ENCODE data around the gene PCSK5.

PCSK5 gene

DNA sequence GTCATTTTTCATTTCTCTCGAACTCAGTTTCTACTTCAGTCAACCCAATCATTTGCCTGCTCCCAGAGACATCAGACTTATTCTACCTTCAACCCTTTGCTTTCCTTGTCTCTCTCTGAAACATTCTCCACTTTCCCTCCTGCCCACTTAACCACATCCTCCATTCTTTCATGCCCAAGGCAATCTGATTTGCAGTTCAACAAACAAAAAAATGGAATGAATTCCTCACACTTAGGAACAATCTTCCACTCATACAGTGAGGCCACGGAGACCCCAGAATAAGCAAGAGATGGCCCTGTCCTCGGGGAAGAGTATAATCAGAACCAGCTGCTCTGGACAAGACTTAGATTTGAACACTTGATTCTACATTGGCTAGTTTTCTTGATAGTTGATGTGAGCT, 323.3 kb downstream of the PCSK5 start:
- no peak overlapping the region for H3K4me3 ChIP-seq (ENCODE audit: insufficient read length, low read depth)
- H3K9ac ChIP-seq (ENCODE audit: insufficient read length, low read depth), result no peak overlapping the region
- no peak for DNase-seq (ENCODE audit: low read depth, low spot score)
- no peaks in the 10 kb centered on the region for H3K36me3 ChIP-seq (ENCODE audit: insufficient read depth, insufficient read length, low read length)
- TF ChIP-seq YY1 (IDR thresholded peaks at IDR 0.05; ENCODE audit: insufficient read depth, insufficient read length), result no peak
- TF ChIP-seq SUZ12 (IDR thresholded peaks at IDR 0.05; ENCODE audit: extremely low read depth, insufficient read depth, insufficient read length), result no peak
- TF ChIP-seq ZNF274 (IDR thresholded peaks at IDR 0.05; ENCODE audit: low read depth, low read length), result no peak
- H3K27me3 ChIP-seq (ENCODE audit: insufficient read depth, insufficient read length), result no peaks in the 10 kb centered on the region
- no peaks in the 10 kb centered on the region for H3K4me1 ChIP-seq (ENCODE audit: insufficient read depth, insufficient read length)
- no peaks in the 10 kb centered on the region for H3K9me3 ChIP-seq (ENCODE audit: insufficient read depth, low read length)

DNA sequence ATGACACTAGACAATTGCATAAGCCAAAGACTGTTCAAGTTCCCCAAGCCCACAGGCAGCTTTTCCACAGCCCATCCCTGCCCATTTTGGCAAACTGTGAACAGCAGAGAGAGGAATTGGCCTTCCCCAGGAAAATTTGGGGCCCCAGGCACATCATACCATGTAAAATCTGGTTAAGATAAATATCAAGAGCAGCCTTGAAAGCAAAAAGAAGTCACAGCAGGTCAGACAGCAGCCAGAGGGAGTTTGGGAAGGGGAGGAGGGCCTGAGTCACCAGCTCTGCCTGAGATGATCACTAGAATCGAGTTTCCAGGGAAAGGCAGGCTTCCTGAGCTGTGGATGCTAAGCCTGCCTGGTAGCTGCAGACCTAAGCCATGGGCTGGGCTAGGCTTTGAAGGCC, 324.6 kb downstream of the PCSK5 start:
- DNase-seq (ENCODE audit: low read depth, low spot score), result no peak
- H3K4me1 ChIP-seq (ENCODE audit: insufficient read depth, insufficient read length), result no peaks in the 10 kb centered on the region
- TF ChIP-seq YY1 (IDR thresholded peaks at IDR 0.05; ENCODE audit: insufficient read depth, insufficient read length) (no peak), SUZ12 (IDR thresholded peaks at IDR 0.05; ENCODE audit: extremely low read depth, insufficient read depth, insufficient read length) (no peak), ZNF274 (IDR thresholded peaks at IDR 0.05; ENCODE audit: low read depth, low read length) (no peak)
- no peaks in the 10 kb centered on the region for H3K36me3 ChIP-seq (ENCODE audit: insufficient read depth, insufficient read length, low read length)
- H3K9me3 ChIP-seq (ENCODE audit: insufficient read depth, low read length), result no peaks in the 10 kb centered on the region
- no peaks in the 10 kb centered on the region for H3K27me3 ChIP-seq (ENCODE audit: insufficient read depth, insufficient read length)
- no peak overlapping the region for H3K9ac ChIP-seq (ENCODE audit: insufficient read length, low read depth)
- H3K4me3 ChIP-seq (ENCODE audit: insufficient read length, low read depth), result no peak overlapping the region

DNA sequence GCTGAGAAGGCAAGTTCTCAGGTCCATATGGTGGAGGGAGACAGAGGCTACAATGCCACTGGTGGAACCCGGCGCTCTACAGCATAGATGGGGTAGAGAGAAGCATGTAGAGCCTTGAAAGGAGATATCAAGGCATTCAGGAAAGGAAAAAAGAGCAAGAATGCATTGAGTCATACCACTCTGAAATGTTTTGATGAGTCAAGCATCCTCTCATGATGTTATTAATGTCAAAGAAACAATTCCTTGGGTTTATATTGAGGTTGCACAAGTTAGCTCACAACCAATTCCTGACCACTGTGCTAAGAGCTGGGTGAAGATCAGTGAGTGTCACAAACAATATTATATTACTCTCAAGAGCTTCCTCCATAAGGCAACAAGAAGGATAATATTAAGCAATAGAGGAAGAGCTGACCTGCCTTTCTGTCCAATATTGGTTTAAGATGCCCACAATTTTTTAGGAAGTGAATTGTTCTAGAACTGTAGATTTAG, 325.7 kb downstream of the PCSK5 start:
- DNase-seq (ENCODE audit: low read depth, low spot score), result no peak
- no peak overlapping the region for H3K4me3 ChIP-seq (ENCODE audit: insufficient read length, low read depth)
- H3K9me3 ChIP-seq (ENCODE audit: insufficient read depth, low read length), result no peaks in the 10 kb centered on the region
- no peak for TF ChIP-seq ZNF274 (IDR thresholded peaks at IDR 0.05; ENCODE audit: low read depth, low read length)
- no peak for TF ChIP-seq SUZ12 (IDR thresholded peaks at IDR 0.05; ENCODE audit: extremely low read depth, insufficient read depth, insufficient read length)
- TF ChIP-seq YY1 (IDR thresholded peaks at IDR 0.05; ENCODE audit: insufficient read depth, insufficient read length), result no peak
- no peaks in the 10 kb centered on the region for H3K36me3 ChIP-seq (ENCODE audit: insufficient read depth, insufficient read length, low read length)
- no peak overlapping the region for H3K9ac ChIP-seq (ENCODE audit: insufficient read length, low read depth)
- H3K27me3 ChIP-seq (ENCODE audit: insufficient read depth, insufficient read length), result no peaks in the 10 kb centered on the region
- no peaks in the 10 kb centered on the region for H3K4me1 ChIP-seq (ENCODE audit: insufficient read depth, insufficient read length)

GRCh38 chr9:76218117-76218885, 327.8 kb downstream of the PCSK5 start:
- no peak for DNase-seq (ENCODE audit: low read depth, low spot score)
- TF ChIP-seq YY1 (IDR thresholded peaks at IDR 0.05; ENCODE audit: insufficient read depth, insufficient read length) (no peak), SUZ12 (IDR thresholded peaks at IDR 0.05; ENCODE audit: extremely low read depth, insufficient read depth, insufficient read length) (no peak), ZNF274 (IDR thresholded peaks at IDR 0.05; ENCODE audit: low read depth, low read length) (no peak)
- no peaks in the 10 kb centered on the region for H3K4me1 ChIP-seq (ENCODE audit: insufficient read depth, insufficient read length)
- H3K4me3 ChIP-seq (ENCODE audit: insufficient read length, low read depth), result no peak overlapping the region
- no peaks in the 10 kb centered on the region for H3K36me3 ChIP-seq (ENCODE audit: insufficient read depth, insufficient read length, low read length)
- H3K27me3 ChIP-seq (ENCODE audit: insufficient read depth, insufficient read length), result no peaks in the 10 kb centered on the region
- no peak overlapping the region for H3K9ac ChIP-seq (ENCODE audit: insufficient read length, low read depth)
- H3K9me3 ChIP-seq (ENCODE audit: insufficient read depth, low read length), result no peaks in the 10 kb centered on the region

DNA sequence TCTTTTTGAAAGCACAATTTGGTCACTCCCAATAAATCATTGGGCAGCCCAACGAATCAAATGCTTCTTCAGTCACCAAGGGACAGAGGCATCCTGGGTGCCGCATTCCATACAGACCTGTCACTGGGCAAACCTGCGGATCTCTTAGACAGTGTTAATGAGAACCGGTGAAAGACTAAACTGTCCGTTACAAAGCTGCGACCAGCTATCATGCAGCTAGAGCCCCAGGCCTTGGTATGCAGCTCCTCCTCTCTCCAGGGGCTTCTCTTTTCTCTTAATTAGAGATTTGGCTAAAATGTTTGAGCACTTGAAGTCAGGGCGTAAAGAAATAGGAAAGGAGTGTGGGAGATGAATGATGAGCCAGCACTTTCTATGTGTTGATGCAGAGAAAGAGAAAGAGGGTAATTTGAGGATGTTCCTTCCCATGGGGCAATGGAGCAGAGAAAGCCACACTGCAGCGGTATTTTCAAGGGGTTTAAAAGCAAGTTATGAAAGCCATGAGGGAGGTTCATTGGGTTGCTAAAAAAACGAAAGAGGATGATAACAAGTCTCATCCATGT, 328.5 kb downstream of the PCSK5 start:
- Histone ChIP-seq H3K4me1 (ENCODE audit: insufficient read depth, insufficient read length) (no peaks in the 10 kb centered on the region), H3K27me3 (ENCODE audit: insufficient read depth, insufficient read length) (no peaks in the 10 kb centered on the region), H3K36me3 (ENCODE audit: insufficient read depth, insufficient read length, low read length) (no peaks in the 10 kb centered on the region), H3K9me3 (ENCODE audit: insufficient read depth, low read length) (no peaks in the 10 kb centered on the region), H3K9ac (ENCODE audit: insufficient read length, low read depth) (no peak overlapping the region), H3K4me3 (ENCODE audit: insufficient read length, low read depth) (no peak overlapping the region)
- DNase-seq (ENCODE audit: low read depth, low spot score), result no peak
- no peak for TF ChIP-seq SUZ12 (IDR thresholded peaks at IDR 0.05; ENCODE audit: extremely low read depth, insufficient read depth, insufficient read length)
- no peak for TF ChIP-seq ZNF274 (IDR thresholded peaks at IDR 0.05; ENCODE audit: low read depth, low read length)
- TF ChIP-seq YY1 (IDR thresholded peaks at IDR 0.05; ENCODE audit: insufficient read depth, insufficient read length), result no peak

- Histone ChIP-seq H3K36me3 (ENCODE audit: insufficient read depth, insufficient read length, low read length) (no peaks in the 10 kb centered on the region), H3K27me3 (ENCODE audit: insufficient read depth, insufficient read length) (no peaks in the 10 kb centered on the region), H3K9me3 (ENCODE audit: insufficient read depth, low read length) (no peaks in the 10 kb centered on the region), H3K4me1 (ENCODE audit: insufficient read depth, insufficient read length) (no peaks in the 10 kb centered on the region), H3K4me3 (ENCODE audit: insufficient read length, low read depth) (no peak overlapping the region), H3K9ac (ENCODE audit: insufficient read length, low read depth) (no peak overlapping the region)
- no peak for DNase-seq (ENCODE audit: low read depth, low spot score)
- TF ChIP-seq SUZ12 (IDR thresholded peaks at IDR 0.05; ENCODE audit: extremely low read depth, insufficient read depth, insufficient read length), result no peak
- TF ChIP-seq YY1 (IDR thresholded peaks at IDR 0.05; ENCODE audit: insufficient read depth, insufficient read length), result no peak
- TF ChIP-seq ZNF274 (IDR thresholded peaks at IDR 0.05; ENCODE audit: low read depth, low read length), result no peak
Observed at GRCh38 chr9:76219560-76220151, 329.2 kb downstream of the PCSK5 start.

- H3K9ac ChIP-seq (ENCODE audit: insufficient read length, low read depth), result no peak overlapping the region
- H3K9me3 ChIP-seq (ENCODE audit: insufficient read depth, low read length), result no peaks in the 10 kb centered on the region
Observed at GRCh38 chr9:76221423-76221822, 330.9 kb downstream of the PCSK5 start.

More at GRCh38 chr9:76221423-76221822, 330.9 kb downstream of the PCSK5 start:
- no peaks in the 10 kb centered on the region for H3K27me3 ChIP-seq (ENCODE audit: insufficient read depth, insufficient read length)
- no peak overlapping the region for H3K4me3 ChIP-seq (ENCODE audit: insufficient read length, low read depth)
- no peaks in the 10 kb centered on the region for H3K4me1 ChIP-seq (ENCODE audit: insufficient read depth, insufficient read length)
- TF ChIP-seq SUZ12 (IDR thresholded peaks at IDR 0.05; ENCODE audit: extremely low read depth, insufficient read depth, insufficient read length) (no peak), YY1 (IDR thresholded peaks at IDR 0.05; ENCODE audit: insufficient read depth, insufficient read length) (no peak), ZNF274 (IDR thresholded peaks at IDR 0.05; ENCODE audit: low read depth, low read length) (no peak)
- H3K36me3 ChIP-seq (ENCODE audit: insufficient read depth, insufficient read length, low read length), result no peaks in the 10 kb centered on the region
- DNase-seq (ENCODE audit: low read depth, low spot score), result no peak
